HL-60 (cell line): ENCODE results near the gene TMEM89.

Experiments used
- DNase-seq, 2 experiments: peaks; one replicate each; pipeline ENCODE4 v3.0.0-alpha.2; 2010 to 2020; ENCODE audit warnings: low read depth in 1 of 2, low spot score in 1 of 2
- H3K27ac ChIP-seq: fragments of 250-450 bp; sonication (Bioruptor Pico); replicated peaks from 2 replicates; pipeline ENCODE4 v1.5.1; 2020; ENCODE audit warnings: mild to moderate bottlenecking, moderate library complexity
- H3K27me3 ChIP-seq: fragments of 250-450 bp; sonication (Bioruptor Pico); 2 replicates; pipeline ENCODE4 v1.5.1; 2021; ENCODE audit warnings: mild to moderate bottlenecking, moderate library complexity; ENCODE audit not compliant: insufficient read depth, poor library complexity, severe bottlenecking
- H3K4me3 ChIP-seq: replicated peaks from 2 replicates; pipeline ENCODE4 v1.5.1; 2011; ENCODE audit warnings: mild to moderate bottlenecking, control low read depth, low read length; ENCODE audit not compliant: insufficient read depth
- CTCF ChIP-seq: IDR thresholded peaks from one replicate; pipeline ENCODE4 v1.5.1; 2011; ENCODE audit warnings: low read length, control low read depth, inconsistent platforms; ENCODE audit not compliant: insufficient read depth
- GABPA ChIP-seq: IDR thresholded peaks from 2 replicates; pipeline ENCODE4 v1.6.1; 2012; ENCODE audit warnings: low read depth
- POLR2AphosphoS5 ChIP-seq: IDR thresholded peaks from 2 replicates; pipeline ENCODE4 v1.6.1; 2012; ENCODE audit warnings: low read depth
- REST ChIP-seq: IDR thresholded peaks from 2 replicates; pipeline ENCODE4 v1.6.1; 2012; ENCODE audit warnings: low read depth; ENCODE audit not compliant: insufficient replicate concordance
- SPI1 ChIP-seq: IDR thresholded peaks from 2 replicates; pipeline ENCODE4 v1.6.1; 2012; ENCODE audit warnings: low read depth, mild to moderate bottlenecking, borderline replicate concordance

The TMEM89 gene

GRCh38 chr3:48585411-48585810 lies 36.2 kb downstream of the TMEM89 start:
- DNase-seq: no peak
- TF ChIP-seq CTCF (no peak), POLR2AphosphoS5 (no peak), GABPA (no peak), SPI1 (no peak), REST (no peak)
- no peak overlapping the region for H3K27ac ChIP-seq
- H3K27me3 ChIP-seq: peaks cover 5% of the 10 kb centered on the region
- no peak overlapping the region for H3K4me3 ChIP-seq

- peaks cover 4% of the 10 kb centered on the region for H3K27me3 ChIP-seq
Measured at GRCh38 chr3:48584836-48585235, 36.7 kb downstream of the TMEM89 start.

More at GRCh38 chr3:48584836-48585235, 36.7 kb downstream of the TMEM89 start:
- Histone ChIP-seq H3K4me3 (no peak overlapping the region), H3K27ac (no peak overlapping the region)
- DNase-seq: no peak
- no peak for TF ChIP-seq CTCF
- no peak for TF ChIP-seq GABPA
- no peak for TF ChIP-seq POLR2AphosphoS5
- TF ChIP-seq SPI1: no peak
- TF ChIP-seq REST: no peak
